Measurements from ENCODE around the gene IGSF21.

DNA sequence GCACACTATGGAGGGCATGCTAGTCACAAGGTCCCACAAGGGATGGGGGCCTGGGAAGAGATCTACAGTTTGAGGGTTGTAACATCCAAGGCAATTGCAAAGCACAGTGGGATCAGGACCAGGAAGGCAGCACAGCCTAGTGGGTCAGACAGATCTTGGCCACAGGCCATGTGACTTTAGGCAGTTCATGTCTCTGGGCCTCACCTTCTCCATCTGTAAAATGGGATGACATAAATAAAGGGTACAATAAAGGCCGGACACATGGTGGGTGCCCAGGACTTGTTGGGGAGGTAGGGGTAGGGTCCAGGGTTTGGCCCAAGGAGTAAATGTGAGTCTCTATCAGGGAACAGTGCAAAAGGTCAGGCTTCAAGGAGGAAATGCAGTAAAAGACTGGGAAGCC lies 18.1 kb upstream of the IGSF21 start:
- TF ChIP-seq CTCF (IDR thresholded peaks at IDR 0.05), result no peak
- no peak for TF ChIP-seq POLR2A (IDR thresholded peaks at IDR 0.05)

All from thyroid gland (tissue), 4 donors.